T-helper 2 cell (primary cell): ENCODE results near the gene PDSS2.
"Not testable (repeated sequence)": the region's sequence is repeated elsewhere in the genome, so short reads cannot be mapped to it uniquely, and the experiment has no call there.

Experiments
- DNase-seq, 5 experiments: peaks; one replicate each; pipeline versions ENCODE4 v3.0.0 to v3.0.0-alpha.2; 2012 to 2022
- total RNA-seq, 2 donors: gene quantifications; one replicate each; lab custom pipeline; 2026; lab: John Stamatoyannopoulos, UW

The PDSS2 gene
- total RNA-seq: 9.7 to 16.5 reads per million in 2 donors

- DNase-seq: peak; percentile 85 to 99 (median 96)
Observed at GRCh38 chr6:107459283-107460082, at the start of gene PDSS2. TSS of gene PDSS2 (minus strand) at chr6:107459564. CDS start at chr6:107459285, 279 bp downstream.

GRCh38 chr6:107506145-107506544, 46.8 kb upstream of the PDSS2 start:
- DNase-seq: no peak

- DNase-seq: no peak
Observed at GRCh38 chr6:107504270-107505026, 45.1 kb upstream of the PDSS2 start.

GRCh38 chr6:107496892-107497684, 37.7 kb upstream of the PDSS2 start:
- no peak for DNase-seq

GRCh38 chr6:107495971-107496370, 36.6 kb upstream of the PDSS2 start:
- no peak for DNase-seq

GRCh38 chr6:107495196-107495643, 35.9 kb upstream of the PDSS2 start:
- no peak for DNase-seq

- no peak for DNase-seq
Observed at GRCh38 chr6:107493158-107494057, 34.0 kb upstream of the PDSS2 start.

GRCh38 chr6:107491760-107492660, 32.6 kb upstream of the PDSS2 start:
- DNase-seq: no peak

- DNase-seq: peak in 2 of 5 experiments; percentile 3
Observed at GRCh38 chr6:107491138-107491609, 31.8 kb upstream of the PDSS2 start.

- no peak for DNase-seq
Observed at GRCh38 chr6:107490566-107491137, 31.3 kb upstream of the PDSS2 start.

- DNase-seq: peak in 3 of 5 experiments; percentile 13 to 44 (median 35)
Observed at GRCh38 chr6:107489636-107490565, 30.5 kb upstream of the PDSS2 start, which contains the start of gene SOBP. TSS of gene SOBP (plus strand) at chr6:107490117. CDS start at chr6:107490617, 500 bp downstream.

- peak in 2 of 5 experiments; percentile 4 to 8 for DNase-seq
Observed at GRCh38 chr6:107488875-107489635, 29.7 kb upstream of the PDSS2 start.

GRCh38 chr6:107488174-107488874, 29.0 kb upstream of the PDSS2 start:
- no peak for DNase-seq

- no peak for DNase-seq
Observed at GRCh38 chr6:107485157-107485556, 25.8 kb upstream of the PDSS2 start.

GRCh38 chr6:107479089-107479690, 19.8 kb upstream of the PDSS2 start:
- no peak for DNase-seq

GRCh38 chr6:107475826-107476225, 16.5 kb upstream of the PDSS2 start:
- DNase-seq: not testable (repeated sequence)

GRCh38 chr6:107475360-107475759, 16.0 kb upstream of the PDSS2 start:
- not testable (repeated sequence) for DNase-seq
